ENCODE data around the gene KDM5B.

- TF ChIP-seq SUZ12 (IDR thresholded peaks at IDR 0.05) = no peak
- TF ChIP-seq TARDBP (IDR thresholded peaks at IDR 0.05) = no peak
- TF ChIP-seq FOXM1 (IDR thresholded peaks at IDR 0.05; ENCODE audit: borderline replicate concordance) = no peak
- no peak for TF ChIP-seq ARNT (IDR thresholded peaks at IDR 0.05)
These were observed 128.6 kb downstream of the KDM5B start for GRCh38 chr1:202679406-202680177.

All from HEK293T (cell line).